Breast epithelium (tissue), 4 donors: ENCODE measurements around the gene SPTLC2. TPM values are rescaled to one million over a fixed set of nuclear protein-coding genes. Genes with fewer than 3 reads are reported as not detected.
"Not testable (repeated sequence)": the region's sequence is repeated elsewhere in the genome, so short reads cannot be mapped to it uniquely, and the experiment has no call there.

Source experiments
- DNase-seq, 2 donors: peaks; one replicate each; pipeline ENCODE4 v3.0.0-alpha.2; 2019; ENCODE audit warnings: low spot score in 2 of 2
- H3K27ac ChIP-seq, 2 donors: fragments of 200-600 bp; sonication (generic) in 1 of 2; one replicate each; pipeline ENCODE4 v1.5.1; 2016 to 2019; ENCODE audit warnings: mild to moderate bottlenecking in 1 of 2
- H3K27me3 ChIP-seq, 2 donors: fragments of 200-600 bp; sonication (generic) in 1 of 2; one replicate each; pipeline versions ENCODE4 v1.5.1 to v1.6.0; 2017 to 2019; ENCODE audit warnings: control low read depth in 1 of 2, mild to moderate bottlenecking in 1 of 2
- H3K36me3 ChIP-seq: fragments of 200-600 bp; one replicate; pipeline ENCODE4 v1.5.1; 2019
- H3K4me1 ChIP-seq, 2 donors: fragments of 200-600 bp; sonication (generic); one replicate each; pipeline ENCODE4 v1.5.1; 2016 to 2019; ENCODE audit warnings: control low read depth in 1 of 2
- H3K4me3 ChIP-seq, 3 donors: fragments of 200-600 bp; sonication (generic); 1 replicate in 2 of 3; 2 replicates in 1 of 3; pipeline ENCODE4 v1.5.1; 2016 to 2019; ENCODE audit warnings: mild to moderate bottlenecking in 3 of 3, moderate library complexity in 2 of 3
- H3K9me3 ChIP-seq, 2 donors: fragments of 200-600 bp; sonication (generic) in 1 of 2; one replicate each; pipeline ENCODE4 v1.5.1; 2016 to 2019; ENCODE audit warnings: control low read depth in 1 of 2
- POLR2A ChIP-seq: fragments of 450-650 bp; IDR thresholded peaks from one replicate; pipeline ENCODE4 v1.6.1; 2016; ENCODE audit warnings: antibody characterized with exemption, mild to moderate bottlenecking, moderate library complexity
- POLR2AphosphoS5 ChIP-seq, 3 donors: sonication (generic); formaldehyde crosslinking; IDR thresholded peaks; one replicate each; pipeline ENCODE4 v1.6.1; 2017; ENCODE audit warnings: antibody characterized with exemption in 3 of 3
- intact Hi-C: fragments of 100-400 bp; cut with DNase I; formaldehyde crosslinking; loops from one replicate; pipeline ENCODE4 v1.15.1; 2023; ENCODE audit warnings: low total_unique reads
- total RNA-seq, 3 donors: library from RNA; depleted of rRNA; stranded (reverse); fragments of >200 nt; gene quantifications; one replicate each; pipeline ENCODE4 v1.1.0, GENCODE V29; 2016
- TF ChIP-seq, protein P1 (sequence below), 3 donors: fragments of 450-650 bp; IDR thresholded peaks; one replicate each; pipeline ENCODE4 v1.5.1; 2016 to 2017; ENCODE audit warnings: antibody characterized with exemption in 3 of 3, mild to moderate bottlenecking in 3 of 3, moderate library complexity in 3 of 3

SPTLC2 gene
- total RNA-seq, 3 donors from 2014 or later = 31.2 to 47.2 (median 42.6) TPM

DNA sequence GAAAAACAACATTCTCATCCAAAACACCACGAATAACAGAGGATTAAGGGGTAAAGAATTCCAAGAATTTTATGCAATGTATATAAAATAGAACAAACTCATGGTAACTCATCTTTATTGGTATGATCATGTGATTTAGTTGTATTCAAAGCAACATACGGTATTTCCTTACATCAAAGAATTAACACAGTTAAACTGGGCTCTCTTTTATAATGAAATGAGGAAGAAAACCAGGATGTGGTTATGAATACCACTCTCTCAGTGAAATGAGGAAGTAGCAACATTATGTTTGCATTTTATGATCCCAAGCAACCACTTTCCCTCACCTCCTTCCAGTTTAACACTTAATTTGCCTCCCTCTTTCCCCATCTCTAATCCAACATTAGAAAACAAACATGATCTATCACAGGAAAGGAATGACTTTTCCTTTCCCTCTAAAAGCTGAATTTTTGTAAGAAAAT, 22.9 kb downstream of the SPTLC2 start:
- peak overlapping the region; percentile 57 to 71 for H3K27ac ChIP-seq
- no peak overlapping the region for H3K4me3 ChIP-seq

DNA sequence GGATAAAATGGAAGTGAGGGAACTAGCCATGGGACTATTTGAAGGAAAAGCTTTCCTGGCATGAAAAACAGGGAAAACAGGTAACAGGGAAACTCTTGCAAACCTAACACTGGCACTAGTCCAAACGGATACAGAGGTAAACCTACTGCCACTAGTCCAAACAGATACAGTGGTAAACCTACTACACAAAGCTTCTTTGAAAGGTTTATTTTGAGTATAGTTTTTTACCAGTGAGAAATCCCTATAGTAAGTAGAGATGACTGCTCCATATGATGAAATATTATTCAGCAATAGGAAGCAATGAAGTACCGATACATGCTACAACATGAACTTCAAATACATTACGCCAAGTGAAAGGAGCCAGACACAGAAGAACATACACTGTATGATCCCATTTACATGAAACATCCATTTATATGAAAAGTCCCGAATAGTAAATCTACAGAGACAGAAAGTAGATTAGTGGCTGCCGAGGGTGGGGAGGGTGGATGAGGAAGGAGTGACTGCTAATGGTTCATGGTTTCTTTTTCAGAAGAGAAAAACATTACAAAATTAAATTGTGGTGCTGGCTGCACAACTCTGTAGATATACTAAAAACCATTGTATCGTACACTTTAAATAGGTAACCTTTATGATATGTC, 25.5 kb downstream of the SPTLC2 start:
- Histone ChIP-seq H3K4me3 (peak overlapping the region in 1 of 3 donors; percentile 40), H3K9me3 (no peaks in the 10 kb centered on the region), H3K27me3 (no peaks in the 10 kb centered on the region), H3K27ac (peak overlapping the region; percentile 61 to 74), H3K36me3 (no peaks in the 10 kb centered on the region), H3K4me1 (peaks cover 0 to 9% of the 10 kb centered on the region in 2 donors)
- intact Hi-C loops = no loop called here
- no peak for DNase-seq
- TF ChIP-seq POLR2AphosphoS5 (IDR thresholded peaks at IDR 0.05) (no peak), POLR2A (no peak)
- TF ChIP-seq, protein P1, sequence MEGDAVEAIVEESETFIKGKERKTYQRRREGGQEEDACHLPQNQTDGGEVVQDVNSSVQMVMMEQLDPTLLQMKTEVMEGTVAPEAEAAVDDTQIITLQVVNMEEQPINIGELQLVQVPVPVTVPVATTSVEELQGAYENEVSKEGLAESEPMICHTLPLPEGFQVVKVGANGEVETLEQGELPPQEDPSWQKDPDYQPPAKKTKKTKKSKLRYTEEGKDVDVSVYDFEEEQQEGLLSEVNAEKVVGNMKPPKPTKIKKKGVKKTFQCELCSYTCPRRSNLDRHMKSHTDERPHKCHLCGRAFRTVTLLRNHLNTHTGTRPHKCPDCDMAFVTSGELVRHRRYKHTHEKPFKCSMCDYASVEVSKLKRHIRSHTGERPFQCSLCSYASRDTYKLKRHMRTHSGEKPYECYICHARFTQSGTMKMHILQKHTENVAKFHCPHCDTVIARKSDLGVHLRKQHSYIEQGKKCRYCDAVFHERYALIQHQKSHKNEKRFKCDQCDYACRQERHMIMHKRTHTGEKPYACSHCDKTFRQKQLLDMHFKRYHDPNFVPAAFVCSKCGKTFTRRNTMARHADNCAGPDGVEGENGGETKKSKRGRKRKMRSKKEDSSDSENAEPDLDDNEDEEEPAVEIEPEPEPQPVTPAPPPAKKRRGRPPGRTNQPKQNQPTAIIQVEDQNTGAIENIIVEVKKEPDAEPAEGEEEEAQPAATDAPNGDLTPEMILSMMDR (IDR thresholded peaks at IDR 0.05) = no peak

More for the DNA sequence above, 22.9 kb downstream of the SPTLC2 start:
- Histone ChIP-seq H3K27me3 (no peaks in the 10 kb centered on the region), H3K4me1 (peaks cover 0 to 9% of the 10 kb centered on the region in 2 donors), H3K9me3 (no peaks in the 10 kb centered on the region), H3K36me3 (no peaks in the 10 kb centered on the region)
- intact Hi-C loops = no loop called here
- no peak for DNase-seq
- TF ChIP-seq POLR2AphosphoS5 (IDR thresholded peaks at IDR 0.05) (no peak), POLR2A (no peak)
- TF ChIP-seq, protein P1 (IDR thresholded peaks at IDR 0.05) = no peak

DNA sequence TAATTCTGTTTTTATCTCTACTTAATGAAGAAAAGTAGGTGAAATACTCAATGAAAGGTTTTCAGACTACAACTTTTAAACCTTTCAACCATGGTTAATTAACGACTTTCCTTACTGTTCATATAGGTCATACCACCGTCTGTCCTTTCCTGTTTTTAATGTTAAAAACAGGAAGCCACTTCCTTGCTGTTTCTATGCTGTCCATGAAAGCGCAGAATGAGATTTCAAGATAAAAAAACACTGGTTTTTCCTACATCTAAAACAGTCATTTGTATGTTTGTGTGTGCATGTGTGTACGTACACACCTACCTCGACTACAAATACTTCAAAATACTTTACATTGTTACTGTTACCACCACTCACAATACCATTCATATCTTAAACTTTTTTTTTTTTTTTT, 27.3 kb downstream of the SPTLC2 start:
- no peak overlapping the region for H3K4me3 ChIP-seq
- DNase-seq = no peak
- no peaks in the 10 kb centered on the region for H3K27me3 ChIP-seq
- TF ChIP-seq POLR2AphosphoS5 (IDR thresholded peaks at IDR 0.05) = no peak
- no peak for TF ChIP-seq POLR2A
- TF ChIP-seq, protein P1 (IDR thresholded peaks at IDR 0.05) = no peak
- no peaks in the 10 kb centered on the region for H3K9me3 ChIP-seq
- H3K4me1 ChIP-seq = peaks cover 0 to 7% of the 10 kb centered on the region in 2 donors
- intact Hi-C loops = no loop called here
- no peaks in the 10 kb centered on the region for H3K36me3 ChIP-seq
- no peak overlapping the region for H3K27ac ChIP-seq

DNA sequence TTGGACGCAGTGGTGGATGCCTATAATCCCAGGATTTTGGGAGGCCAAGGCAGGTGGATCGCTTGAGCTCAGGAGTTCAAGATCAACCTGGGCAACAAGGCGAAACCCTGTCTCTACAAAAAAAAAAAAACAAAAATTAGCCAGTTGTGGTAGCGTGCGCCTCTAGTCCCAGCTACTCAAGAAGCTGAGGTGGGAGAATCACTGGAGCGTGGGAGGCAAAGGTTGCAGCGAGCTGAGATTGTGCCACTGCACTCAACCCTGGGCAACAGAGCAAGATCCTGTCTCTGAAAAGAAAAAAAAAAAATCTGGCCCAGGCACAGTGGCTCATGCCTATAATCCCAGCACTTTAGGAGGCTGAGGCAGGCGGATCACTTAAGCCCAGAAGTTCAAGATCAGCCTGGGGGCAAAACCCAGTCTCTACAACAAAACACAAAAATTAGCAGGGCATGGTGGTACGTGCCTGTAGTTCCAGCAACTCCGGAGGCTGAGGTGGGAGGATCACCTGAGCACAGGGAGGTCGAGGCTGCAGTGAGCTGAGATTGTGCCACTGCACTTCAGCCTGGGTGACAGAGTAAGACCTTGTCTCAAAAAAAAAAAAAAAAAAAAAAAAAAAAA, 27.9 kb downstream of the SPTLC2 start:
- H3K27me3 ChIP-seq, DNase-seq, H3K4me1 ChIP-seq, H3K27ac ChIP-seq, H3K9me3 ChIP-seq, H3K36me3 ChIP-seq, H3K4me3 ChIP-seq, intact Hi-C loops: not testable (repeated sequence)

DNA sequence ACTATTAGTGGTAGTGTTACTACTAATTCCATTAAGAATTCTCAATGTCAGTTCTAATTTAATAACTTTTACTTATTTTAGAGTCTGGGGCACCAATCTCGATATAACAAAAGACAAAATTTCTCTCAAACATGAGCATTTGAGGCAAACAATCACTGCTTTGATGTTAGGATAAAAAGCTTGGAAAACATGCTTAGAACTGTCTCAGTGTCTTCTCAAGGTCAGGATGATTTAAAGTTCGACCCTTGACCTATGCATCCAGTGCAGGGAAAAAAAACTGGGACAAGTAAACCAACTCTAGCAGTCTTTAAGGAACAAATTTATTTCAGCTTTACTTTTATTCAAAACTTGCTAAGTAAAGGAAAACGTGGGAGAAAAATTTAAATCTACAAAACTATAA, 31.1 kb downstream of the SPTLC2 start:
- intact Hi-C loops = no loop called here
- TF ChIP-seq POLR2AphosphoS5 (IDR thresholded peaks at IDR 0.05) (no peak), POLR2A (no peak)
- TF ChIP-seq, protein P1 (IDR thresholded peaks at IDR 0.05) = no peak
- no peak overlapping the region for H3K4me3 ChIP-seq
- H3K9me3 ChIP-seq = no peaks in the 10 kb centered on the region
- no peak overlapping the region for H3K27ac ChIP-seq
- H3K36me3 ChIP-seq = no peaks in the 10 kb centered on the region
- no peak for DNase-seq
- H3K27me3 ChIP-seq = no peaks in the 10 kb centered on the region
- H3K4me1 ChIP-seq = no peaks in the 10 kb centered on the region
